ENCODE measurements around the gene MLIP. TPM values are rescaled to one million over a fixed set of nuclear protein-coding genes. Genes with fewer than 3 reads are reported as not detected.

Gene MLIP
- total and polyA plus RNA-seq, 3 donors from 2014 or later = 0.43 to 1.6 (median 0.63) TPM

GRCh38 chr6:54192993-54193392, 81.8 kb downstream of the MLIP start:
- WGBS, 2 donors = 52 to 53% methylated on average over 3 of the region's 3 CpGs
- Histone ChIP-seq H3K4me3 (no peak overlapping the region), H3K27ac (peak overlapping the region in 1 of 2 donors; percentile 8), H3K9me3 (no peaks in the 10 kb centered on the region), H3K36me3 (ENCODE audit: low read depth, missing control alignments) (no peaks in the 10 kb centered on the region), H3K4me1 (peaks cover 7% of the 10 kb centered on the region), H3K27me3 (no peaks in the 10 kb centered on the region)
- intact Hi-C loops (cut with DNase I; ENCODE audit: low total_unique reads) = no loop called here
- no peak for DNase-seq
- TF ChIP-seq POLR2A (IDR thresholded peaks at IDR 0.05) (no peak), CTCF (IDR thresholded peaks at IDR 0.05) (no peak)

GRCh38 chr6:54193560-54193959, 82.3 kb downstream of the MLIP start:
- no peak overlapping the region for H3K4me3 ChIP-seq
- no peak for DNase-seq
- WGBS, 2 donors = 64% methylated on average over 3 of the region's 3 CpGs
- H3K4me1 ChIP-seq = peaks cover 7% of the 10 kb centered on the region
- H3K9me3 ChIP-seq = no peaks in the 10 kb centered on the region
- no peak for TF ChIP-seq POLR2A (IDR thresholded peaks at IDR 0.05)
- no peak for TF ChIP-seq CTCF (IDR thresholded peaks at IDR 0.05)
- intact Hi-C loops (cut with DNase I; ENCODE audit: low total_unique reads) = no loop called here
- H3K27ac ChIP-seq = peak overlapping the region in 1 of 2 donors; percentile 8
- H3K36me3 ChIP-seq (ENCODE audit: low read depth, missing control alignments) = no peaks in the 10 kb centered on the region
- H3K27me3 ChIP-seq = no peaks in the 10 kb centered on the region

GRCh38 chr6:54194067-54194466, 82.8 kb downstream of the MLIP start:
- intact Hi-C loops (cut with DNase I; ENCODE audit: low total_unique reads) = no loop called here
- 58 to 76% methylated on average over 3 to 4 of the region's 4 CpGs for WGBS, 2 donors
- DNase-seq = no peak

GRCh38 chr6:54195637-54196036, 84.4 kb downstream of the MLIP start:
- 88 to 95% methylated on average over 3 of the region's 3 CpGs for WGBS, 2 donors
- Histone ChIP-seq H3K4me3 (no peak overlapping the region), H3K4me1 (peaks cover 7% of the 10 kb centered on the region), H3K36me3 (ENCODE audit: low read depth, missing control alignments) (no peaks in the 10 kb centered on the region), H3K27me3 (no peaks in the 10 kb centered on the region), H3K27ac (no peak overlapping the region), H3K9me3 (no peaks in the 10 kb centered on the region)
- DNase-seq = no peak
- TF ChIP-seq CTCF (IDR thresholded peaks at IDR 0.05) = no peak
- intact Hi-C loops (cut with DNase I; ENCODE audit: low total_unique reads) = no loop called here

More at GRCh38 chr6:54194067-54194466, 82.8 kb downstream of the MLIP start:
- TF ChIP-seq POLR2A (IDR thresholded peaks at IDR 0.05) (no peak), CTCF (IDR thresholded peaks at IDR 0.05) (no peak)
- H3K9me3 ChIP-seq = no peaks in the 10 kb centered on the region
- no peak overlapping the region for H3K27ac ChIP-seq
- no peak overlapping the region for H3K4me3 ChIP-seq
- H3K36me3 ChIP-seq (ENCODE audit: low read depth, missing control alignments) = no peaks in the 10 kb centered on the region
- H3K4me1 ChIP-seq = peaks cover 7% of the 10 kb centered on the region
- H3K27me3 ChIP-seq = no peaks in the 10 kb centered on the region

GRCh38 chr6:54196905-54197304, 85.7 kb downstream of the MLIP start:
- WGBS, 2 donors = 94% methylated on average over 3 of the region's 3 CpGs
- Histone ChIP-seq H3K36me3 (ENCODE audit: low read depth, missing control alignments) (no peaks in the 10 kb centered on the region), H3K9me3 (no peaks in the 10 kb centered on the region), H3K4me1 (peaks cover 7% of the 10 kb centered on the region), H3K27ac (no peak overlapping the region), H3K27me3 (no peaks in the 10 kb centered on the region), H3K4me3 (no peak overlapping the region)
- no peak for DNase-seq
- intact Hi-C loops (cut with DNase I; ENCODE audit: low total_unique reads) = no loop called here
- TF ChIP-seq CTCF (IDR thresholded peaks at IDR 0.05) = no peak
- TF ChIP-seq POLR2A (IDR thresholded peaks at IDR 0.05) = no peak
